Germinal center (tissue), 1 donor: Measurements from ENCODE around the gene OCA2.

Source experiments
- DNase-seq: peaks from one replicate; pipeline ENCODE4 v3.0.0; 2012; ENCODE audit warnings: mixed read lengths, low spot score

OCA2 gene

DNA sequence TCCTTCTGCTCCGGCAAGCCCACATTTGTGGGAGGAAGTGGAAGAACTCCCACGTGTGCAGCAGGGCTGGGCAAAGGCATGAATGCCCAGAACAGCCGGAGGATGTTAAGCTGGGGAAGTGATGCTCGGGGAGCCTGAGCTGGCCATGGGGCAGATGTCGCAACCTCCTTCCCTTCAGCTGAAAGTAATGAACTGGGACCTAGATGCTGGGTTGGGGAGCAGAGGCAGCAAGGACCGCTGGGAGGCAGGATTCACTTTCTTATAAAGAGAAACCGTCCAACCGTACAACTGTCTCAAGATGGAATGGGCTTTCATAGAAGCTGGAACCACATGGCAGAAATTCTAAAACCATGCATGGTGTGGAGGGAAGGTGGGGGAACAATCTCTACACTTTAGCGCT lies 290.9 kb downstream of the OCA2 start:
- DNase-seq, result no peak

DNA sequence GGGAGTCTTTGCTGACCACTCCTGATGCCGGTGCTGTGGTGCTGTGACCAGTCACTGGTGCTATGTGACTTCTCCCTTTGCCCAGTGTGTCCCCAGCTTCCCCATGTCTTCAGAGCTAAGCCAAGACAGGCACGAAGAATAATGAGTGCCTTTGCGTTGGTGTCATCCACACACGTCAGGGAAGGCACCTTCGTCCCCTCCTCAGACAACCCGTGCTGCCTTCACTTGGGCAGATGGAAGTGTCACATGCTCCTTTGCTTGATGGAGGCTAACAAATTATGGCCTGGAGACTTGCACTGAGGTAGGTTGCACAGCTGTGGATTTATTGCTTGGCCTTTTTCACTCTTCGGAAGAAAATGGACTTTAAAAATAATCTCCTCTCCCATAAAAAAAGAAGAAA lies 291.8 kb downstream of the OCA2 start:
- no peak for DNase-seq

DNA sequence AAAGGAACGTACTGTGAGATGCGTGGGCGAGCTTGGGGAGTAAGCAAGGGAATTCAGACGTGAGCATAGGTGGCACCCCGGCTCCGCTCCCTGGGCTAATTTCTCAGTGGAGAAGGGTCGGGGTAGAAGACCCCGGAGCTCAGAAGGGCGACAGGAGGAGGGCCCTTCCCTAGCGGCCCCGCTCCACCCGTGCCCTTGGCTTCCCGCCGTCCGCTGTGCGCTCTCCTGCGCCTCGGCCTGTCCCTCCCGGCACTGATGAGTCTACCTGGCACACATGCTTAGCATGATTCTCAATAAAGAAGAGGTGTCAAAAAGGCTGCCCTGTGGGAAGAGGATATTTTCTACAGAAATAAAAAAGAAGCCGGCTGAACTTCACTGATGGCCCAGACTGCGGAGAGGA lies 292.7 kb downstream of the OCA2 start:
- no peak for DNase-seq

DNA sequence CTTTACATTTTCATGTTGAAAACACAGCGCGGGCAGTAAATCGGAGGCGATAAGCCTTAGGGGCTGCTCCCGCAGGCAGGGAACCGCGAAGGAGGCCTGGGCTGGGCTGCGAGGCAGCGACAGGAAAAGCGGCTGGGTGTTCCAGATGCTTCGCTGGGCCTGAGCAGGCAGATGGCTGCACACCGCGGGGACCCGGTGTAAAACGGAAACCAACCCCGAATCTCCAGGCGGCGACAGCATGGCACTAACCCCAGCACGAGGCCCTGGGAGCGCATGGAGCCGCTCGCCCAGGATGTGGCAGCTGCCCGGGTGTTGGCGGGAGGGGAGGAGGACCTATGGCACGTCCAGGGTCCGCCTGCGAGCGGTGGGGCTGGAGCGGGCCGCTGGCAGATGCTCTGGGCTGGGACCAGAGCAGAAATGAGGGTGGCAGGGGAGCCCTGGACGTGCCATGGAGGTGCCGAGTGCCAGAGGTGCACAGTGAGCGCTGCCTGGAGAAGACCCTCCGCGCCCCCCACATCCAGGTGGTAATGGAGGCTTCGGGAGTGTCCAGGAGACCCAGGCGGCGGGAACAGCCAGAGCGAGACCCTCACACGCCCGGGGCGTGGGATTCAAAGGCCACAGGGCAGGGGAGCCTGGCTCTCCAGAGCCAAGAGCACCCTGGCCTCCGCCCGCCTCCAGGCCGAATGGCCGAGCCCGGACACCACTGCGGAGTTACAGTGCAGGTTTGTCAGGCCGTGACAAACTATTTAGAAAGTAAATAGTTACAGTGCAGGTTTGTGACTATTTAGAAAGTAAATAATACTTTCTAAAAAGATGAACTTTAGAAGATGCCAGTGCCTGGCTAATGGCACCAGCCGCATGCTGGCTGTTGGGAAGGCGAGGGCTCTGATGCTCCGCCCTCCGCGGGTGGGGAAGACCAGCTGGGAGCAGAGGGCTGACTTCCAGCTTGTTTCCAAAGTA lies 293.6 kb downstream of the OCA2 start:
- DNase-seq, result no peak

DNA sequence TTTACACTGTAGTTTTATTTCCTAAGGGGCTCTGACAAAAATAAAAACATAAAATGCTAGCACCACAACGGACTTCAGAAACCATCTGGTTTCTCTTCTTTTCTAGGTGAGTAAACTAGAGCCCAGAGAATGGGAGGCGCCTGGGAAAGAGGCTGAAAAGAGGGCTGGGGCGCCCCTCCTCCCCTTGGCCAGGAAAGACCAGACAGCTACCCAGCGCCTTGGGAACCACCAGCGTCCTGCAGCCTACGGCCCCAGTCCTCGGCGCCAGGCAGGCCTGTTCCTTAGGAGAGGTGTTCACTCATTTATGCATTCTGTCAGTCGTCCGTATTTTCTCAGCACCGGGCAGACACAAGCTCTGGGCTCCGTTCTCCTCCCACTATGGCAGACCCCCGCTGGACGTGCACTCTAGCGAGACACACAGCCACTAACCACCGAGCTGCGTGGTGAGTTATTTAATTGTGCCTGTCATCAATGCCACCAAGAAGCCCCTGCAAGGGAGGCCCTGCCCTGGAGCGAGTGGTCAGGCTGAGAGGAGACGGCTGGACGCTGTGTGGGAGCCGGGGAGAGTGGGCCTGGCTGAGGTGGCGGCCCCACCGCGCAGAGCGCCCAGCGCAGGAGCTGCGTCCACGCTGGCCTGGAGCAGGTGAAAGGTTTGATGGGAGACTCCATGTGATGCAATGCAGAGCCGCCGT lies 294.4 kb downstream of the OCA2 start:
- no peak for DNase-seq

DNA sequence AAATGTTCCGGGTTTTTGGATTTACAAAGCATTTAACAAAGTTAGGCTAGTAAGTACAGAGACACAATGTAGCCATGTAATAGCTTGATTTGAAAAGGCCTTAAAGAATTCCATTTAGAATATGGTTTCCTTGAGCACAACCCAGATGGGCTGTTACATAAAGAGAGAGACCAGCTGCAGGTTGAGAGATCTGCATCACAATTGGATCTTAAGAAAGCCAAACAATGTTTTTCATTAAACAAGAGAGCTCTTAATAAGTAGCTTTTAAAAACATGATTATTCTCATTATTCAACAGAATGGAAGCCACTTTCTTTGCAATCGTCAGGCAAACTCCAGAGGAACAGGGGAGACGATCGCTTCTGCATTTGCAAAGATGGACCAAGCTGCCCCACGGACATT lies 300.3 kb downstream of the OCA2 start:
- no peak for DNase-seq

DNA sequence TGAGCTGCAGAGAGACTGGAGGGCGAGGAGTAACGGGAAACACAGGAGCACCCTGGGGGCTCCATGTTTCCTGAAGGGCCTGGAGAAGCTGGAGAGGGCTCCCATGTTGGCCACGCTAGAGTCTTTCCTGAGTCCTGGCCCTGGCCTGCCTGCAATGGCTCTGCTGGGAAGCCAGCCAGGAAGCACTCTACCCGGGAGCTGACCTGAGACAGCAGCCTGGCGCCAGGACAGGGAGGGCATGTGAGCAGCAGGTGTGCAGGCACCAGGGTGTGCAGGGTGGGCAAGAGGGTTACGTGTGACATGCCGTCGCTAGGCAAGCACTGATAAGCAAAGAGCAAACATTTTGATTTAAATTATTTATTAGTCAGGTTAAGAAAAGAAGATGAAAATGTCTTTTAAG lies 301.4 kb downstream of the OCA2 start:
- DNase-seq, result no peak

DNA sequence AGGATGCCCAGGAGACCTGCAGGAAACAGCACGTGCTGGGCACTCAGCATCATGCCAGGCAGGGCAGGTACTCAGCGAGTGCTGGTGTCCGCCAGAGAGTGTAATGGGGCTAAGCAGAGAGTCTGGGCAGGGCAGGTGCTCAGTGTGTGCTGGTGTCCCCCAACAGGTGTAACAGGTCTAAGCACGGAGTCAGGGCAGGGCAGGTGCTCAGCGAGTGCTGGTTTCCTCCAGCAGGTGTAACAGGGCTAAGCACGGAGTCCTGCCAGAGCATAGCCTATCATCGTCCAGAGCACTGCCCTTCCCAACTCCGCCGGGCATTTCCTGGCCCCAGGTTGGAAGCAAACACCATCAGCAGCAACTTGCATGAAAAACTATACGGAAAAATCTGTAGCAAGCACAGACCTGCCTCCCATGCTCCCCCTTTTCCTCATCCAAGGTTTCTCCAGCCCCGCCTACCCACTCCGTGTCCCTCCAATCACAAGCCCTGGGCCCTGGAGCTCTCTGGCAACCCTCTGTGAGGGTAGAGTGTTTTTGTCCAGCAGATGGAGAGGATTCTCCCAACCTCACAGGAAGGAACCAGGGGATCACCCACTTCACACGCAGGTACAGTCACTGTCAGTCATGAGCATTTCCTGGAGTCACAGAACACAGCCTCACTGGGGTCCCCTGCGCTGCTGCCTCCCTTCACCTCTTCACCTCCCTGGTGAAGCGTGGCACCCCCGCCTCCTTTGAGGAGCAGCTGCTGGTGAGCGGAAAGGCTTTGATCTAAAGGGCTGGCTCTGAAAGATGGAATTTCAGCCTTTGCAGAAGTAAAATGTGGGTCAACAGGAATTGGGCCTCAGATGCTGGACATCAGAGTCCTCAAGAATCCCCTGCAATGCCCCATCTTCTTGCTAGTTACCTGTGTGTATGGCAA lies 302.5 kb downstream of the OCA2 start:
- no peak for DNase-seq

DNA sequence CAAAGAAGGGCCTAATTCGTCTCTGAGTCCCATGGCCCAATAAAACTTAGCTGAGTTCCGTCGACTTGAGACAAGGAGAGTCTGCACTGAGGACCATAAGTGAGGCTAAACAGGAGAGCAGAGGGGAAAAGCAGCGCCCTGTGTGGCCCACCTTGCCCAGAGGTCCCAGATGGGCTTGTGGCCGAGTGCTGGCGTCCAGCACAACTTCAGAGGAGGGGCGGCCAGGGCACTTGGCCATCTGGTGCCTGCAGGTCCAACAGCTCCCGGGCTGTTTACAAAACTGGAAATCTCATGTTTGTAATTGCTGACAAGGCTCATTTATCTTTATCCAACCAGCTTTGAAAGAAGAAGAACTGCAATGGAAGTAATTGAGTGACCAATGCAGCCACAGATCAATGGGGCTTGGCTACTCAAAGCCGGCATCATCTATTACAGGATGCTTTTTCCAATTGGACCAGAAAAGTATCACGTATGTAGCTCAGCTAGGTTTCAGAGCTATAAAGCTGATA lies 306.3 kb downstream of the OCA2 start:
- no peak for DNase-seq

DNA sequence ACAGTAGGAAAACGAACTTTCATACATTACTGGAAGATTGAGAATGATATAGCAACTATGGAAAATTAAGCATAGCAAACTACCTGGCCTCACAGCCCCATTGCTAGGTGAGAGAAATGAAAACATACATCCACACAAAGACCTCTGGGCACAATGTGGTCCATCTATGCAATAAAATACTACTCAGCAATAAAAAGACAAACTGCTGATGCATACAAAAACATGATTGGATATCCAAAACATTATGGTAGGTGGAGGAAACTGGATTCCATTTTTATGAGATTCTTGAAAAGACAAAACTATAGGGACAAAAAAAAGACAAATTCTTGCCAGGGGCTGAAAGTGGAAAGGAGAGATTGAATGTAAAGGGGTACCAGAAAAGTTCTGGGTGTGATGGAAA lies 308.8 kb downstream of the OCA2 start:
- no peak for DNase-seq

DNA sequence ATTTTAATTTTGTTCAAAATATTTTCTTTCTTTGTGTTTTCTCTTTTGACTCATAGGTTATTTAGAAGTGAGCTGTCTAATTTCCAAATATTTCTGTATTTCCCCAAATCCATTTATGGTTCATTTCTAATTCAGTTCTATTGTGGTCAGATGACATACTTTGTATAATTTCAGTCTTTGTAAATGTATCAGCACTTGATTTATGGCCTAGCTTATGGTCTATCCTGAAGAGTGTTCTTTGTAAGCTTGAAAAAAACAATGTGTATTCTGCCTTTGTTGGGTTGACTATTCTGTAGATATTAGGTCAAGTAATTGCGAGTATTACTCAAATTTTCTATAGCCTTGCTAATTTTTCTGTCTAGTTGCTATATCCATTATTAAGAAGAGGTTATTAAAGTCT lies 311.2 kb downstream of the OCA2 start:
- no peak for DNase-seq

DNA sequence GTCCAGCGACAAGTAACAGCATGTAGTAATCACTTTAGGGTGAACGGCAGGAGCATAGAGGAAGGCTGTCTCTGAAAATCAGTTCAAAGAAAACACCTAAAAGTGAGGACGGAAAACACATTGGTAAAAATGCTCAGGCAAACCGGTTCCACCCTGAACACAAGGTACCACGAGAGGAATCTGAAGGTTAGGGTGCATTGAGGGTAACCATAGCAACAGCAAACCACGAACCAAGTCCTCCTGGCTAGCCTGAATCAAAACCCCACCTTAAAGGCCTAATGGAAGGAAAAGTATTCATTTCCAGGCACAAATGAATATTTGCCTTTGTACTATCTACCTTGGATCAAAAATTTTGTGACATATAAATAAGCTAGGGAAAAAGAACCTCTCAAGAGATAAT lies 315.0 kb downstream of the OCA2 start:
- no peak for DNase-seq

DNA sequence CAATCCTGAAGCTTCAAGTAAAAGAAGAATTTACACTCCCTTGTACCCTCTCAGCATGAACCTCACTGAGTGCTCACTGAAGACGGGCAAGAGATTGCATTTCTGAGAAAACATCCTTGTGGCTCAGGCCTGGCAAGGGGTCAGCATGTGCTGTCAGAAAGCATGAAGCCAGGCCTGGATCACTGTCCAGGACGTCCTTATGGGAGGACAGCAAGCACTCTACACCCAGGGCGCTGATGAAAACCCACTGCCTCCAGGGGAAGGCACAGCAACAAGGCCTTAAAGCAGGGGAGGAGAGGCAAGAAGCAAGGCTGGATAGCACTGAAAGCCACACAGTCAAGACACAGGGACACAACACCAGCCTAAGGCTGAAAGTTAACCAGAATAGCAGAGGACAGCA lies 315.4 kb downstream of the OCA2 start:
- DNase-seq, result no peak

DNA sequence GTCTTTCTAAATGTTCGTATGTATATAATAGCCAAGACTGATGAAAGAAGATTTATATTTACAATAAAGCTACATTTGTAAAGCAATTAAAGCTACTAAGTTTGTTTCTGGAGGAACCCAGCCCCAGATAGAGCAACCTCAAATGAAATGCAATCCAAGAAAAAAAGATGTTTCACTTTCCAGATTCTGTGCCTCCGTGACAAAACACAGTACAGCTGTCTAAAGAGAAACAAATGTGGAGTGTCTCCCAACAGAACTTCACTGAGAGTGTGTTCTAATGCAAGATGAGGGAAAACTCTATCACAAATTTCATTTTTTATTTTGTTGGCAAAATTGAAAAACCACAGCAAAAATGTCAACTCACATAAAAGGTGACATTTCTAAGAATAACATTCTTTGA lies 317.0 kb downstream of the OCA2 start:
- no peak for DNase-seq

DNA sequence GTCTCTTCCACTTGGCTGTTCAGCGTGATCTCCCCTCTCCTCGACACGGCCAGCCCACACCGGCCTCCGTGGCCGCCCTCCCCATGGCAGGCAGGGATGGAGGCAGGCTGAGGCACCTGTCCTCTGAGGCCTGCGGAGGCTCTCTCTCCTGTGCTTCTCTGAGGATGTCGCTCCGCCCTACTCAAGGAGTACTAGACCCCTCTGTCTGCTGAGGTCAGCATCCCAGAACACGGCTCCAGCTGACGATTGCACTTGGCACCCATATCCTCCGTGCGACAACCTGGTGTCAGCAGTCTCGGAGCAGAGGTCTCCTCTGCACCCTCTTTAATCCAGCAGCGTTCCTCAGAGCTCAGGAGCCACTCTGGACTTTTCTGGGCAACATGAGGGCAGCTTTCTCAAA lies 322.6 kb downstream of the OCA2 start:
- DNase-seq, result no peak

DNA sequence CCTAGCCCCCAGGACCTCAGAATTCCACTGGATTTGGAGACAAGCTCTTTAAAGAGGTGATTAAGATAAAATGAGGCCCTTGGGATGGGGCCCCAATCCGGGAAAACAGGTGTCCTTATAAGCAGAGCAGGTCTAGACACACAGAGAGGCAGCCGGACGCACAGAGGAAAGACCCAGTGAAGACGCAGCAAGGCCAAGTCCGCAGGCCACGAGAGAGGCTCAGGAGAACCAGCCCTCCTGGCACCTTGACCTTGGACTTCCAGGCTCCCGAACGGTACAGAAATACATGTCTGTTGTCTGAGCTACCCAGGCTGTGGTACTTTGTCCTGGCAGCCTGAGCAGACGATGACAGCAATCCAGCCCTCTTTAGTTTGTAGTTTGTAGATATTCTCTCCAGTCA lies 324.5 kb downstream of the OCA2 start:
- DNase-seq, result no peak

DNA sequence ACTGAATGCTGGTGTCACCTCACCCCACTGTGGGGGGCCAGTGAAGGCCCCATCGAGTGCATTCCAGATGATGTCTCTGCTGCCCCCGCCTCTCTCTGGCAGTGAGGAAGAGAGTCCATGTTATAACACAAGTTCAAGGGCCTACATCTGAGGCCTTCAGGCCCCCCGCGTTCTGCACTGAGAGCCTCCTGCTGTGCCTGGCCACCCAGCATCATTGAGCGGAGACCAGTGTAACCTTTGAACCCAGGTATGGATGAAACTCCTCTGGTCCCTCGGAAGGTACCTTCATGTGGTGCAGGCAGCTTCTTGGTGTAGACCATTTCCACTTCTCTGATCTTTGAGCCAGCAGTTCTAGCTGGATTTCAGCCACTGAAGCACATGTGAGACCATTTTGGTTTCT lies 324.9 kb downstream of the OCA2 start:
- no peak for DNase-seq

DNA sequence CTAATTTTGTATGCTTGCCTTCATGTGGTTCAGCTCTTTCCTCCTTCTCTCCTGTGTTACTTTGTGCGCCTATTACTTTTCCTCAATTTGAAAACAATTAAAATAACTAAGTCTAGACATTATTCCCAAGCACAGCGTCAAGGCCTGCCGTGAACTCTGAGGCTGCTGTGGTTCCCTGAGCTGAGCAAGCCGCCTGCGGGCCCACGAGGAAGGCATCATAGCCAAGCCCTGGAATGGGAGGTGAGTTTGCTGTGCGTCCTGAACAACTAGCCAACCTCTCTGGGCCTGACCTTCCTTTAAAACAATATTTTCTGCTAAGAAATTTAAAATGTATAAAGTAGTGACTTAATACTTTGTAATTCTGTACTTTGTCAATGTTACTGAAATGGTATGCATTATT lies 327.2 kb downstream of the OCA2 start:
- DNase-seq, result no peak

DNA sequence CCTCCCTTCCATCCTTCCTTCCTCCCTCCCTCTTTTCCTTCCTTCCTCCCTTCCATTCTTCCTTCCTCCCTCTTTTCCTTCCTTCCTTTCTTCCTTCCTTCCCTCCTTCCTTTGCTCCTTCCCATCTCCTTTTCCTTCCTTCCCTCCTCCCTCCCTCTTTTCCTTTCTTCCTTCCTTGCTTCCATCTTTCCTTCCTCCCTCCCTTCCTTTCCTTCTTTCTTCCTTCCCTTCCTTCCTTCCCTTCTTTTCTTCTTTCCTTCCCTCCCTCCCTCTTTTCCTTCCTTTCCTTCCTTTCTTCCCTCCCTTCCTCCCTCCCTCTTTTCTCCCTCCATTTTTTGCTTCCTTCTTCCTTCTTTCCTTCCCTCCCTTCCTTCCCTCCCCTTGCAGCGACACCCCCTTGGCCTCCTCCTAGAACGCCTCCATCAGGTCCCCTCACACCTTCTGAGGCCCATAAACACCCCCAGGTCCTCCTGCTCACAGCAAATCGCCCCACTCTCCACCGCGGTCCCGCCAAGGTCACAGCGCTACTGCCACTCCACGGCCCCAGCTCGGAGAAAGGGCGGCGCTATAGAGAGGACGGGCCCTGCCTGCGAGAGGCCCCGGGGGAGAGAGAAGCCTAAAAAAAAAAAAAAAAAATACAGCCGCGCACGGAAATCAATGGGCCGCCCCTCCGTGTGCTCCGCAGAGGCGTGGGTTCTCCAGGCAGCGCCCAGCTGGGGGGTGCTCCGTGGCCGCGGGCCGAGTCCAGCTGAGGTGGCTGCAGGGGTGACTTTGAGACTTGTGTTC lies 328.2 kb downstream of the OCA2 start:
- DNase-seq, result no peak

DNA sequence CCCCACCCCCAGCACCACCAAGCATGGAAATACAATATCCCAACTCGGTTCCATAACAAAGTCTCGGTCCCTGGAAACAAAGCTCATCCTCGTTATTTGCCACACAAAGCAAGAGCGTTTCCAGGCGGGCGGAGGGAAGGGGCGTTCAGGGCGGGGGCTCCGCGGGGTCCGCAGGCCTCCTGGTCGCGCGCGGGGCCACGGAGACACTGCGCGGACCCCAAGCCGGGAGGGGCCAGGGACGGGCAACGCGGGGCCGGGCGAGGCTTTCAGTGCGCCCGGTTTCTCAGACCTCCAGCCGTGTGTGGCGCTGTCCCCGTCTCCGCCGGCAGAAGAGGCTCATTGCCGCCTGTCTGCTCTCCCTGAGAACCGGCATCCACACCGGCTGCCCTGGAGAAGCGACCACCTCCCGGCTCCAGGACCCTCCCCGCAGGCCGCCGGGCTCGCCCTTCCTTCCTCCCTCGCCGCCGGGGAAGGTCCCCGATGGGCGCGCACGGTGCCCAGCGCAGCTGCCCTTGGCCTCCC lies 329.0 kb downstream of the OCA2 start:
- no peak for DNase-seq

DNA sequence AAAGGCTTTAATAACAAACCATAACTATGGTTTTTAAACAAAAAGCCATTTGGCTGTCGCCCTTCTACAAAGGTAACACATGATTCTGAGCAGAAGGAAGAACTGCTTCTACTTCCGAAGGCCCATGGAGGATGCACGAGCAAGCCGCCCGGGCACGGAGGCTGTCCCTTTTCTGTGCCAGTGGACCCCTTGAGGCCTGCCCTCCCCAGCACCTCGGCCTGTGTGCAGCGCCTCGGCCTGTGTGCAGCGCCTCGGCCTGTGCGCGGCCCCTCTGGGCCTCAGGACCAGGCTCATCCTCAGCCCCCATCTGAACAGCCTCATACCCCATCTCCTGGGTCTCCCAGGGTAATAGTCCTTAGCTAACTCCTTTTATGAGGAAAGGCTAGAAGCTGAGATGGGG lies 329.5 kb downstream of the OCA2 start:
- DNase-seq, result no peak
